Measurements from ENCODE around the gene C12orf42. TPM values are rescaled to one million over a fixed set of nuclear protein-coding genes. Genes with fewer than 3 reads are reported as not detected.
"Not testable (repeated sequence)": the region's sequence is repeated elsewhere in the genome, so short reads cannot be mapped to it uniquely, and the experiment has no call there.

Gene C12orf42
- total RNA-seq, 4 donors from 2014 or later = 18.2 TPM; not detected in 3

DNA sequence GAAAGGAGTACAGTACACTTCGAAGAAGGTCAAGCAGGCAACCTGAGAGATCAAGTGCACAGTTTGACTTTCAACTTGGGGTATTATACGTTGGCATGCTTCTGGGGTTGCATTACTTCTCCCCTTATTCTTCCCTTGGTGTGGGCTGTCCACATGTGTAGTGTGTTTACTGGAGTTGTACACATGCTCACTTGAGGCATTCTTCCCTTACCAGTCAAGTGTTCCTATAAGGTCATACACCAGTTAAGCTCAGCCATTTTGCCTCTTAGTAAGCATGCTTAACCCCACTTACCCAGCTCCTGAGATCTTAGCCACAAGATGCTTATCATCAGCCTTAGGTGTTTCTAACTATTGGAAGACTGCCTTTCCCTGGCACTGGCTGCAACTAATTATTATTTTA, 63.8 kb downstream of the C12orf42 start:
- H3K27ac ChIP-seq = no peak overlapping the region
- no peaks in the 10 kb centered on the region for H3K36me3 ChIP-seq
- no peaks in the 10 kb centered on the region for H3K4me1 ChIP-seq
- H3K4me3 ChIP-seq = no peak overlapping the region
- DNase-seq = no peak
- H3K9me3 ChIP-seq = no peaks in the 10 kb centered on the region
- no peaks in the 10 kb centered on the region for H3K27me3 ChIP-seq
- TF ChIP-seq, protein P1, sequence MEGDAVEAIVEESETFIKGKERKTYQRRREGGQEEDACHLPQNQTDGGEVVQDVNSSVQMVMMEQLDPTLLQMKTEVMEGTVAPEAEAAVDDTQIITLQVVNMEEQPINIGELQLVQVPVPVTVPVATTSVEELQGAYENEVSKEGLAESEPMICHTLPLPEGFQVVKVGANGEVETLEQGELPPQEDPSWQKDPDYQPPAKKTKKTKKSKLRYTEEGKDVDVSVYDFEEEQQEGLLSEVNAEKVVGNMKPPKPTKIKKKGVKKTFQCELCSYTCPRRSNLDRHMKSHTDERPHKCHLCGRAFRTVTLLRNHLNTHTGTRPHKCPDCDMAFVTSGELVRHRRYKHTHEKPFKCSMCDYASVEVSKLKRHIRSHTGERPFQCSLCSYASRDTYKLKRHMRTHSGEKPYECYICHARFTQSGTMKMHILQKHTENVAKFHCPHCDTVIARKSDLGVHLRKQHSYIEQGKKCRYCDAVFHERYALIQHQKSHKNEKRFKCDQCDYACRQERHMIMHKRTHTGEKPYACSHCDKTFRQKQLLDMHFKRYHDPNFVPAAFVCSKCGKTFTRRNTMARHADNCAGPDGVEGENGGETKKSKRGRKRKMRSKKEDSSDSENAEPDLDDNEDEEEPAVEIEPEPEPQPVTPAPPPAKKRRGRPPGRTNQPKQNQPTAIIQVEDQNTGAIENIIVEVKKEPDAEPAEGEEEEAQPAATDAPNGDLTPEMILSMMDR (IDR thresholded peaks at IDR 0.05) = no peak
- no peak for TF ChIP-seq POLR2A (IDR thresholded peaks at IDR 0.05)

DNA sequence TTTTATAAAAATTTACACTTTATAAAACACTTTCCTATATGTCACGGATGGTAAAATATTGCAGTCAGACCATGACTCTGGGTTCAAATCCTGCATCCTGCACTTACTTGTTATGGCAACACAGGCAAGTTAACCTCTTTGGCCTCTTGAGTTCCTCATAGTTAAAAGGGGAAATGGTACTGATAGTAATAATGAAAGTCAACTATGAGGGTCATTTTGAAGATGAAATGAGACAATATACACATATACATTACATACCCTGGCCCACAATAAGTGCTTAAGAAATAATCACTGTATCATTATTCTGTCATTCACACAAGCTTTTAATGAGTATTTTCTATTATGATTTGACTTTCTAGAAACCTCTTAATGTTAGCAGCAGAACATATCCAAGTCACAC, 64.4 kb downstream of the C12orf42 start:
- no peaks in the 10 kb centered on the region for H3K9me3 ChIP-seq
- no peak for DNase-seq
- H3K27ac ChIP-seq = no peak overlapping the region
- no peaks in the 10 kb centered on the region for H3K4me1 ChIP-seq
- no peaks in the 10 kb centered on the region for H3K36me3 ChIP-seq
- TF ChIP-seq, protein P1 (IDR thresholded peaks at IDR 0.05) = no peak
- no peak for TF ChIP-seq POLR2A (IDR thresholded peaks at IDR 0.05)
- no peak overlapping the region for H3K4me3 ChIP-seq
- no peaks in the 10 kb centered on the region for H3K27me3 ChIP-seq

DNA sequence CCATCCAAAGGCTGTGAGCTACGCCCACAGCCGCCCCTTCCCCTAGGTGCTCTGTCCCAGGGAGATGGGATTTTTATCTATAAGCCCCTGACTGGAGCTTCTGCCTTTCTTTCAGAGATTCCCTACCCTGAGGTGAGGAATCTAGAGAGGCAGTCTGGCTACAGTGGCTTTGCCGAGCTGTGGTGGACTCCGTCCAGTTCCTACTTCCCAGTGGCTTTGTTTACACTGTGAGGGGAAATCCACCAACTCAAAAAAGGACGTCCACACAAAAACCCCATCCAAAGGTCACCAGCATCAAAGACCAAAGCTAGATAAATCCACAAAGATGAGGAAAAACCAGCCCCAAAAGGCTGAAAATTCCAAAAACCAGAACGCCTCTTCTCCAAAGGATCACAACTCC, 70.1 kb downstream of the C12orf42 start:
- not testable (repeated sequence) for DNase-seq, H3K36me3 ChIP-seq, H3K9me3 ChIP-seq, H3K27ac ChIP-seq, H3K27me3 ChIP-seq, H3K4me1 ChIP-seq, H3K4me3 ChIP-seq

DNA sequence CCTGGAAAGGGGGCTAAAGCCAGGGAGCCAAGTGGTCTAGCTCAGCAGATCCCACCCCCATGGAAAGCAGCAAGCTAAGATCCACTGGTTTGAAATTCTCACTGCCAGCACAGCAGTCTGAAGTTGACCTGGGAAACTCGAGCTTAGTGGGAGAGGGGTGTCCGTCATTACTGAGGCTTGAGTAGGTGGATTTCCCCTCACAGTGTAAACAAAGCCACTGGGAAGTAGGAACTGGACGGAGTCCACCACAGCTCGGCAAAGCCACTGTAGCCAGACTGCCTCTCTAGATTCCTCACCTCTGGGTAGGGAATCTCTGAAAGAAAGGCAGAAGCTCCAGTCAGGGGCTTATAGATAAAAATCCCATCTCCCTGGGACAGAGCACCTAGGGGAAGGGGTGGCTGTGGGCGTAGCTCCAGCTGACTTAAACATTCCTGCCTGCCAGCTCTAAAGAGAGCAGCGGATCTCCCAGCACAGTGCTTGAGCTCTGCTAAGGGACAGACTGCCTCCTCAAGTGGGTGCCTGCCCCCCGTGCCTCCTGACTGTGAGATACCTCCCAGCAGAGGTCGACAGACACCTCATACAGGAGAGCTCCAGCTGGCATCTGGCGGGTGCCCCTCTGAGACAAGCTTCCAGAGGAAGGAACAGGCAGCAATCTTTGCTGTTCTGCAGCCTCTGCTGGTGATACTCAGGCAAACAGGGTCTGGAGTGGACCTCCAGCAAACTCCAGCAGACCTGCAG, 70.8 kb downstream of the C12orf42 start:
- not testable (repeated sequence) for DNase-seq, H3K27me3 ChIP-seq, H3K36me3 ChIP-seq, H3K4me1 ChIP-seq, H3K4me3 ChIP-seq, H3K27ac ChIP-seq, H3K9me3 ChIP-seq

DNA sequence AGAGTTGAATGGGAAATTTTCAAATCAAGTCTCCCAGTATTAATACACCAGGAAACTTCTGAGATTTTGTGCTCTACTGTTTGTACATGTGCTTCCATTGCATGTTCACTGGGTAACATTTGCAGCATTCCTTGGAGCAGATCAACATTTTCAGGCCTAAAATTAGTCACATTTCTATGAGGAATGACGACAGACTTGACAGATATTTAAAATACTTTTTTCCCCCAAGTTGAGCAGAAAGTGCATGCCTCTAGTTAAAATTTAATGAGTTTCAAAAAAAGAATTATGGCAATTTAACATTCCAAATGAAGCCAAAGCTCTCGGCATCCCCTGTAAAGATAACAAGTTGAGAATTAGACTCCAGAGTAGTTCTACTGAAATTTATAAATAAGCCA, 72.3 kb downstream of the C12orf42 start:
- Histone ChIP-seq H3K4me3 (no peak overlapping the region), H3K27me3 (no peaks in the 10 kb centered on the region), H3K27ac (no peak overlapping the region), H3K4me1 (no peaks in the 10 kb centered on the region), H3K36me3 (no peaks in the 10 kb centered on the region), H3K9me3 (no peaks in the 10 kb centered on the region)
- no peak for TF ChIP-seq POLR2A (IDR thresholded peaks at IDR 0.05)
- TF ChIP-seq, protein P1 (IDR thresholded peaks at IDR 0.05) = no peak
- no peak for DNase-seq

DNA sequence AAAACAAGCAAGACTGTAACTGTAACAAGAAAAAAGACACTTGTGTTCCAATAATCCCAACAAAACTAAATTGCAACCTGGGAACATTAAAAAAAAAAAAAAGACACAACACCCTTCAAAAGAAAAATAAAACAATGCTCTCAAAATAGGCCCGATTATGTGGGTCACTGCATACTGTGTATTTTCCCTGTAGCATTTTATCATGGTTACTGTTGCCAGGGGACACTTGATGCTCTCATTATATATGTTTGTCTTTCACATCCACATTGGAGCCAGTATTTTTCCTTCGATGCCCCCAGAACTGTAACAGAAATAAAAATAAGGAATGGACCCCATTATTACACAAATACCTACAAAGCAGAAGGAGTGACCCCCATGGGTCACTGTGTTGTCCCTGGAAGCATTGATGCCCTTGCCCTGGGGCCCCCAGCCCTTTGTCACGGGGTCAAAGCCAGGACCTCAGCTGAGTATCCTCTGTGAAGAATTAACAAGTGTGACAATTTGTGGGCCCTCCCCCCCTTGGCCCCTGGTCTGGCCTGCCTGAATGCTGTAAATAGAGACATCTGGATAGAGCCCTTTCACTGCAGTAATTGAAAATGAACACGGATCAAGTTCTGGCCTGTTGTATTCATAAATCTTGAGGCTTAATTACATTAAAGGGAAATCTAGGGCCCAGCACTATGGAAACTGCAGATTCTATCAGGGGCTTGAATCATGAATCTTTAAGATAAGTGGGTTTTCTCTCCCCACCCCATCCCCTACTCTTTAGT, 72.8 kb downstream of the C12orf42 start:
- H3K4me3 ChIP-seq = no peak overlapping the region
- DNase-seq = no peak
- H3K9me3 ChIP-seq = no peaks in the 10 kb centered on the region
- no peaks in the 10 kb centered on the region for H3K27me3 ChIP-seq
- no peaks in the 10 kb centered on the region for H3K4me1 ChIP-seq
- no peak for TF ChIP-seq POLR2A (IDR thresholded peaks at IDR 0.05)
- TF ChIP-seq, protein P1 (IDR thresholded peaks at IDR 0.05) = no peak
- no peaks in the 10 kb centered on the region for H3K36me3 ChIP-seq
- no peak overlapping the region for H3K27ac ChIP-seq

All from Peyer's patch (tissue), 4 donors.